ENCODE data around the gene RPN2.

RPN2 gene

GRCh38 chr20:37246736-37247135 is 67.6 kb downstream of the RPN2 start:
- peaks cover 19% of the 10 kb centered on the region for H3K4me1 Mint-ChIP-seq (ENCODE audit: low read depth)
- peaks cover 42% of the 10 kb centered on the region for H3K36me3 Mint-ChIP-seq (ENCODE audit: low read depth)
- no peak overlapping the region for H3K27ac Mint-ChIP-seq
- intact Hi-C loops (cut with micrococcal nuclease) = no loop called here
- no peaks in the 10 kb centered on the region for H3K9me3 Mint-ChIP-seq
- H3K27me3 Mint-ChIP-seq = no peaks in the 10 kb centered on the region
- no peak overlapping the region for H3K4me3 Mint-ChIP-seq

GRCh38 chr20:37247547-37247946 is 68.4 kb downstream of the RPN2 start:
- Mint-ChIP-seq H3K36me3 (ENCODE audit: low read depth) (peaks cover 34% of the 10 kb centered on the region), H3K9me3 (no peaks in the 10 kb centered on the region), H3K27ac (no peak overlapping the region), H3K27me3 (no peaks in the 10 kb centered on the region), H3K4me1 (ENCODE audit: low read depth) (peaks cover 19% of the 10 kb centered on the region), H3K4me3 (no peak overlapping the region)
- intact Hi-C loops (cut with micrococcal nuclease) = no loop called here

GRCh38 chr20:37249304-37249703 is 70.2 kb downstream of the RPN2 start:
- intact Hi-C loops (cut with micrococcal nuclease) = no loop called here
- no peaks in the 10 kb centered on the region for H3K9me3 Mint-ChIP-seq
- H3K4me1 Mint-ChIP-seq (ENCODE audit: low read depth) = peaks cover 24% of the 10 kb centered on the region
- no peak overlapping the region for H3K4me3 Mint-ChIP-seq
- H3K36me3 Mint-ChIP-seq (ENCODE audit: low read depth) = peaks cover 16% of the 10 kb centered on the region
- no peak overlapping the region for H3K27ac Mint-ChIP-seq
- H3K27me3 Mint-ChIP-seq = peaks cover 3% of the 10 kb centered on the region

- intact Hi-C loops (cut with micrococcal nuclease) = no loop called here
- Mint-ChIP-seq H3K4me3 (no peak overlapping the region), H3K27me3 (peaks cover 3% of the 10 kb centered on the region), H3K9me3 (no peaks in the 10 kb centered on the region), H3K4me1 (ENCODE audit: low read depth) (peaks cover 24% of the 10 kb centered on the region), H3K36me3 (ENCODE audit: low read depth) (no peaks in the 10 kb centered on the region), H3K27ac (peak overlapping the region; percentile 35)
Observed at GRCh38 chr20:37251825-37252477, 72.8 kb downstream of the RPN2 start.

- Mint-ChIP-seq H3K9me3 (no peaks in the 10 kb centered on the region), H3K27ac (no peak overlapping the region), H3K36me3 (ENCODE audit: low read depth) (no peaks in the 10 kb centered on the region), H3K4me1 (ENCODE audit: low read depth) (peaks cover 18% of the 10 kb centered on the region), H3K27me3 (peaks cover 3% of the 10 kb centered on the region), H3K4me3 (no peak overlapping the region)
- intact Hi-C loops (cut with micrococcal nuclease) = no loop called here
Observed at GRCh38 chr20:37253087-37253486, 74.0 kb downstream of the RPN2 start.

GRCh38 chr20:37254114-37254878 is 75.2 kb downstream of the RPN2 start:
- no peak overlapping the region for H3K4me3 Mint-ChIP-seq
- intact Hi-C loops (cut with micrococcal nuclease) = no loop called here
- no peak overlapping the region for H3K27ac Mint-ChIP-seq
- peaks cover 6% of the 10 kb centered on the region for H3K4me1 Mint-ChIP-seq (ENCODE audit: low read depth)
- H3K9me3 Mint-ChIP-seq = no peaks in the 10 kb centered on the region
- H3K27me3 Mint-ChIP-seq = peaks cover 3% of the 10 kb centered on the region
- H3K36me3 Mint-ChIP-seq (ENCODE audit: low read depth) = no peaks in the 10 kb centered on the region

- Mint-ChIP-seq H3K36me3 (ENCODE audit: low read depth) (no peaks in the 10 kb centered on the region), H3K9me3 (no peaks in the 10 kb centered on the region), H3K4me3 (no peak overlapping the region), H3K4me1 (ENCODE audit: low read depth) (peaks cover 5% of the 10 kb centered on the region), H3K27me3 (peaks cover 3% of the 10 kb centered on the region), H3K27ac (no peak overlapping the region)
- intact Hi-C loops (cut with micrococcal nuclease) = no loop called here
Observed at GRCh38 chr20:37256286-37256685, 77.2 kb downstream of the RPN2 start.

- no peaks in the 10 kb centered on the region for H3K36me3 Mint-ChIP-seq (ENCODE audit: low read depth)
- no peak overlapping the region for H3K27ac Mint-ChIP-seq
- peaks cover 5% of the 10 kb centered on the region for H3K4me1 Mint-ChIP-seq (ENCODE audit: low read depth)
- peaks cover 3% of the 10 kb centered on the region for H3K27me3 Mint-ChIP-seq
- H3K4me3 Mint-ChIP-seq = no peak overlapping the region
- intact Hi-C loops (cut with micrococcal nuclease) = no loop called here
- no peaks in the 10 kb centered on the region for H3K9me3 Mint-ChIP-seq
Observed at GRCh38 chr20:37257530-37257929, 78.4 kb downstream of the RPN2 start.

GRCh38 chr20:37257988-37258387 is 78.9 kb downstream of the RPN2 start:
- H3K4me3 Mint-ChIP-seq = no peak overlapping the region
- no peak overlapping the region for H3K27ac Mint-ChIP-seq
- peaks cover 5% of the 10 kb centered on the region for H3K4me1 Mint-ChIP-seq (ENCODE audit: low read depth)
- peaks cover 3% of the 10 kb centered on the region for H3K27me3 Mint-ChIP-seq
- no peaks in the 10 kb centered on the region for H3K36me3 Mint-ChIP-seq (ENCODE audit: low read depth)
- no peaks in the 10 kb centered on the region for H3K9me3 Mint-ChIP-seq
- intact Hi-C loops (cut with micrococcal nuclease) = no loop called here

GRCh38 chr20:37259031-37259430 is 79.9 kb downstream of the RPN2 start:
- Mint-ChIP-seq H3K36me3 (ENCODE audit: low read depth) (no peaks in the 10 kb centered on the region), H3K4me3 (no peak overlapping the region), H3K27ac (no peak overlapping the region), H3K4me1 (ENCODE audit: low read depth) (peaks cover 3% of the 10 kb centered on the region), H3K27me3 (peaks cover 1% of the 10 kb centered on the region), H3K9me3 (no peaks in the 10 kb centered on the region)
- intact Hi-C loops (cut with micrococcal nuclease) = no loop called here

GRCh38 chr20:37259865-37260264 is 80.7 kb downstream of the RPN2 start:
- Mint-ChIP-seq H3K36me3 (ENCODE audit: low read depth) (no peaks in the 10 kb centered on the region), H3K27me3 (no peaks in the 10 kb centered on the region), H3K27ac (no peak overlapping the region), H3K4me3 (no peak overlapping the region), H3K4me1 (ENCODE audit: low read depth) (no peaks in the 10 kb centered on the region), H3K9me3 (no peaks in the 10 kb centered on the region)
- intact Hi-C loops (cut with micrococcal nuclease) = no loop called here

GRCh38 chr20:37260923-37261322 is 81.8 kb downstream of the RPN2 start:
- intact Hi-C loops (cut with micrococcal nuclease) = no loop called here
- no peak overlapping the region for H3K27ac Mint-ChIP-seq
- H3K4me1 Mint-ChIP-seq (ENCODE audit: low read depth) = no peaks in the 10 kb centered on the region
- H3K36me3 Mint-ChIP-seq (ENCODE audit: low read depth) = no peaks in the 10 kb centered on the region
- H3K9me3 Mint-ChIP-seq = no peaks in the 10 kb centered on the region
- no peaks in the 10 kb centered on the region for H3K27me3 Mint-ChIP-seq
- no peak overlapping the region for H3K4me3 Mint-ChIP-seq

- no peak within 1 kb of the TSS for H3K27ac Mint-ChIP-seq
- intact Hi-C loops (cut with micrococcal nuclease) = no loop called here
- H3K9me3 Mint-ChIP-seq = no peaks in the 10 kb centered on the region
- no peak within 1 kb of the TSS for H3K4me3 Mint-ChIP-seq
- no peaks in the 10 kb centered on the region for H3K4me1 Mint-ChIP-seq (ENCODE audit: low read depth)
- H3K36me3 Mint-ChIP-seq (ENCODE audit: low read depth) = no peaks in the 10 kb centered on the region
- H3K27me3 Mint-ChIP-seq = no peaks in the 10 kb centered on the region
Observed at GRCh38 chr20:37261714-37262113, 82.6 kb downstream of the RPN2 start, which contains the start of gene GHRH. GHRH (minus strand) TSS chr20:37261814; CDS start chr20:37256889, 4,925 bp downstream.

GRCh38 chr20:37262505-37262904 is 83.4 kb downstream of the RPN2 start:
- intact Hi-C loops (cut with micrococcal nuclease) = no loop called here
- H3K4me3 Mint-ChIP-seq = no peak overlapping the region
- no peak overlapping the region for H3K27ac Mint-ChIP-seq
- no peaks in the 10 kb centered on the region for H3K27me3 Mint-ChIP-seq
- no peaks in the 10 kb centered on the region for H3K9me3 Mint-ChIP-seq
- no peaks in the 10 kb centered on the region for H3K36me3 Mint-ChIP-seq (ENCODE audit: low read depth)
- H3K4me1 Mint-ChIP-seq (ENCODE audit: low read depth) = peaks cover 4% of the 10 kb centered on the region

Data from dendritic cell treated with granulocyte-macrophage colony-stimulating factor and Interleukin-4, amounts not matched to agents 40 ng/mL and 50 ng/mL, for 4 days (primary cell).